ENCODE measurements around the gene ITGA2.
A peak's percentile ranks its signal among the peaks of the same experiment; 100 is the strongest.
"Not testable (repeated sequence)": the region's sequence is repeated elsewhere in the genome, so short reads cannot be mapped to it uniquely, and the experiment has no call there.

Gene ITGA2

DNA sequence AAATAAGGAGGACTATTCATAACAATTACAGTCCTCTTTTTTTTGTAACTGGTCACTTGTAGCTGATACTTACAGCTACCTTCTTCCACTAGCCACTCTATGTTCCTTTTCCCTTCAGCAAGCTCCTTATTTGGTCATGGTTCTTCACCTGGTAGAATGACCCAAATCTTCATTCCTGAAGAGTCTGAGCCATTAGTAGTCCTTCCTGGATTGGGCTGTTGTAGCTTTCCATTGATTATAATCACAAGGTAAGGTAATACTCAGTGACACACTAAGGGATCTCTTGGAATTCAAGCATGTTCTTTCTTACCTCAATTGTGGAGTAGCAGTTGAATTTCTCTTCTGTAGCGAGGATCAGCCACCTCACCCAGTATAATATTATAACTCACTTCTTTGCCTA is 25.5 kb upstream of the ITGA2 start:
- no peak for ATAC-seq
- TF ChIP-seq SNAI2 (CRISPR knock-in tag; IDR thresholded peaks at IDR 0.05), result no peak
- no peak for TF ChIP-seq ISL1 (CRISPR knock-in tag; IDR thresholded peaks at IDR 0.05)
- TF ChIP-seq, protein P1, sequence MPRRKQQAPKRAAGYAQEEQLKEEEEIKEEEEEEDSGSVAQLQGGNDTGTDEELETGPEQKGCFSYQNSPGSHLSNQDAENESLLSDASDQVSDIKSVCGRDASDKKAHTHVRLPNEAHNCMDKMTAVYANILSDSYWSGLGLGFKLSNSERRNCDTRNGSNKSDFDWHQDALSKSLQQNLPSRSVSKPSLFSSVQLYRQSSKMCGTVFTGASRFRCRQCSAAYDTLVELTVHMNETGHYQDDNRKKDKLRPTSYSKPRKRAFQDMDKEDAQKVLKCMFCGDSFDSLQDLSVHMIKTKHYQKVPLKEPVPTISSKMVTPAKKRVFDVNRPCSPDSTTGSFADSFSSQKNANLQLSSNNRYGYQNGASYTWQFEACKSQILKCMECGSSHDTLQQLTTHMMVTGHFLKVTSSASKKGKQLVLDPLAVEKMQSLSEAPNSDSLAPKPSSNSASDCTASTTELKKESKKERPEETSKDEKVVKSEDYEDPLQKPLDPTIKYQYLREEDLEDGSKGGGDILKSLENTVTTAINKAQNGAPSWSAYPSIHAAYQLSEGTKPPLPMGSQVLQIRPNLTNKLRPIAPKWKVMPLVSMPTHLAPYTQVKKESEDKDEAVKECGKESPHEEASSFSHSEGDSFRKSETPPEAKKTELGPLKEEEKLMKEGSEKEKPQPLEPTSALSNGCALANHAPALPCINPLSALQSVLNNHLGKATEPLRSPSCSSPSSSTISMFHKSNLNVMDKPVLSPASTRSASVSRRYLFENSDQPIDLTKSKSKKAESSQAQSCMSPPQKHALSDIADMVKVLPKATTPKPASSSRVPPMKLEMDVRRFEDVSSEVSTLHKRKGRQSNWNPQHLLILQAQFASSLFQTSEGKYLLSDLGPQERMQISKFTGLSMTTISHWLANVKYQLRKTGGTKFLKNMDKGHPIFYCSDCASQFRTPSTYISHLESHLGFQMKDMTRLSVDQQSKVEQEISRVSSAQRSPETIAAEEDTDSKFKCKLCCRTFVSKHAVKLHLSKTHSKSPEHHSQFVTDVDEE (CRISPR knock-in tag; IDR thresholded peaks at IDR 0.05), result no peak
- no peak for TF ChIP-seq ZNF70 (CRISPR knock-in tag; IDR thresholded peaks at IDR 0.05)
- TF ChIP-seq ZNF565 (CRISPR knock-in tag; conservative IDR thresholded peaks at IDR 0.05; ENCODE audit: low read depth), result no peak

DNA sequence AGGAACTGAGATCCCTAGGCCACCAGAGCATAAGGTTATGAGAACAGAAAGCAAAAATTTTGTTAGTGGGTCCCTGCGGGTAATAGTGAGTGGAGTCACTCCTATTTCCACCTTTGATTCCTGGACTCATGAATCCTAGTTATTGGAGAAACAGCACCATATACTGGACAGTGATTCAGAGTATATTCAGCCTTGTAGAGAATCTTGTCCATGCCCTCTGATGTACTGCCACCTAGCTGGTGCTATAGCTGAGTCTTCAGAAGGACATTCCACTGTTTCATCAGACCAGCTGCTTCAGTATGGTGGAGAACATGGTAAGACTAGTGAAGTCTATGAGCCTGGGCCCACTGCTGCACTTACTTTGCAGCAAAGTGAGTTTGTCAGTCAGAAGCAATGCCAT is 25.0 kb upstream of the ITGA2 start:
- peak; percentile 75 for ATAC-seq
- TF ChIP-seq, protein P1 (CRISPR knock-in tag; IDR thresholded peaks at IDR 0.05), result no peak
- TF ChIP-seq BACH2 (CRISPR knock-in tag; IDR thresholded peaks at IDR 0.05; ENCODE audit: borderline replicate concordance) (no peak), GLIS3 (CRISPR knock-in tag; IDR thresholded peaks at IDR 0.05) (no peak), ESRRG (CRISPR knock-in tag; IDR thresholded peaks at IDR 0.05) (no peak)
- TF ChIP-seq, protein P2, sequence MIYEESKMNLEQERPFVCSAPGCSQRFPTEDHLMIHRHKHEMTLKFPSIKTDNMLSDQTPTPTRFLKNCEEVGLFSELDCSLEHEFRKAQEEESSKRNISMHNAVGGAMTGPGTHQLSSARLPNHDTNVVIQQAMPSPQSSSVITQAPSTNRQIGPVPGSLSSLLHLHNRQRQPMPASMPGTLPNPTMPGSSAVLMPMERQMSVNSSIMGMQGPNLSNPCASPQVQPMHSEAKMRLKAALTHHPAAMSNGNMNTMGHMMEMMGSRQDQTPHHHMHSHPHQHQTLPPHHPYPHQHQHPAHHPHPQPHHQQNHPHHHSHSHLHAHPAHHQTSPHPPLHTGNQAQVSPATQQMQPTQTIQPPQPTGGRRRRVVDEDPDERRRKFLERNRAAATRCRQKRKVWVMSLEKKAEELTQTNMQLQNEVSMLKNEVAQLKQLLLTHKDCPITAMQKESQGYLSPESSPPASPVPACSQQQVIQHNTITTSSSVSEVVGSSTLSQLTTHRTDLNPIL (CRISPR knock-in tag; IDR thresholded peaks at IDR 0.05; ENCODE audit: low read depth), result no peak

DNA sequence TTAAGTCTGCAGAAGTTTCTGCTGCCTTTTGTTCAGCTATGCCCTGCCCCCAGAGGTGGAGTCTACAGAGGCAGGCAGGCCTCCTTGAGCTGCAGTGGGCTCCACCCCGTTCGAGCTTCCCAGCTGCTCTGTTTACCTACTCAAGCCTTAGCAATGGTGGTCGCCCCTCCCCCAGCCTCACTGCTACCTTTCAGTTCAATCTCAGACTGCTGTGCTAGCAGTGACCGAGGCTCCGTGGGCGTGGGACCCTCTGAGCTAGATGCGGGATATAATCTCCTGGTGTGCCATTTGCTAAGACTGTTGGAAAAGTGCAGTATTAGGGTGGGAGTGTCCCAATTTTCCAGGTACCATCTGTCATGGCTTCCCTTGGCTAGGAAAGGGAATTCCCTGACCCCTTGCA is 13.0 kb upstream of the ITGA2 start:
- not testable (repeated sequence) for ATAC-seq

DNA sequence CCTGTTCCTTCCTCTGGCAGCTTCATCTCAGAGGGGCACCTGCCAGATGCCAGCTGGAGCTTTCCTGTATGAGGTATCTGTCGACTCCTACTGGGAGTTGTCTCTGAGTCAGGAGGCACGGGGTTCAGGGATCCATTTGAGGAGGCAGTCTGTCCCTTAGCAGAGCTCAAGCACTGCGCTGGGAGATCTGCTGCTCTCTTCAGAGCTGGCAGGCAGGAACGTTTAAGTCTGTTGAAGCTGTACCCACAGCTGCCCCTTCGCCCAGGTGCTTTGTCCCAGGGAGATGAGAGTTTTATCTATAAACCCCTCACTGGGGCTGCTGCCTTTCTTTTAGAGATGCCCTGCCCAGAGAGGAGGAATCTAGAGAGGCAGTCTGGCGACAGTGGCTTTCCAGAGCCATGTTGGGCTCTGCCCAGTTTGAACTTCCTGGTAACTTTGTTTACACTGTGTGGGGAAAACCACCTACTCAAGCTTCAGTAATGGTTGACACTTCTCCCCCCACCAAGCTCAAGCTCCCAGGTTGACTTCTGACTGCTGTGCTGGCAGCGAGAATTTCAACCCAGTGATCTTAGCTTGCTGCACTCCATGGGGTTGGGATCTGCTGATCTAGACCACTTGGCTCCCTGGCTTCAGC is 11.8 kb upstream of the ITGA2 start:
- no peak for ATAC-seq
- TF ChIP-seq, protein P3, sequence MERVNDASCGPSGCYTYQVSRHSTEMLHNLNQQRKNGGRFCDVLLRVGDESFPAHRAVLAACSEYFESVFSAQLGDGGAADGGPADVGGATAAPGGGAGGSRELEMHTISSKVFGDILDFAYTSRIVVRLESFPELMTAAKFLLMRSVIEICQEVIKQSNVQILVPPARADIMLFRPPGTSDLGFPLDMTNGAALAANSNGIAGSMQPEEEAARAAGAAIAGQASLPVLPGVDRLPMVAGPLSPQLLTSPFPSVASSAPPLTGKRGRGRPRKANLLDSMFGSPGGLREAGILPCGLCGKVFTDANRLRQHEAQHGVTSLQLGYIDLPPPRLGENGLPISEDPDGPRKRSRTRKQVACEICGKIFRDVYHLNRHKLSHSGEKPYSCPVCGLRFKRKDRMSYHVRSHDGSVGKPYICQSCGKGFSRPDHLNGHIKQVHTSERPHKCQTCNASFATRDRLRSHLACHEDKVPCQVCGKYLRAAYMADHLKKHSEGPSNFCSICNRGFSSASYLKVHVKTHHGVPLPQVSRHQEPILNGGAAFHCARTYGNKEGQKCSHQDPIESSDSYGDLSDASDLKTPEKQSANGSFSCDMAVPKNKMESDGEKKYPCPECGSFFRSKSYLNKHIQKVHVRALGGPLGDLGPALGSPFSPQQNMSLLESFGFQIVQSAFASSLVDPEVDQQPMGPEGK (CRISPR knock-in tag; IDR thresholded peaks at IDR 0.05; ENCODE audit: borderline replicate concordance), result no peak
- TF ChIP-seq ZNF565 (CRISPR knock-in tag; conservative IDR thresholded peaks at IDR 0.05; ENCODE audit: low read depth), result no peak
- TF ChIP-seq, protein P4, sequence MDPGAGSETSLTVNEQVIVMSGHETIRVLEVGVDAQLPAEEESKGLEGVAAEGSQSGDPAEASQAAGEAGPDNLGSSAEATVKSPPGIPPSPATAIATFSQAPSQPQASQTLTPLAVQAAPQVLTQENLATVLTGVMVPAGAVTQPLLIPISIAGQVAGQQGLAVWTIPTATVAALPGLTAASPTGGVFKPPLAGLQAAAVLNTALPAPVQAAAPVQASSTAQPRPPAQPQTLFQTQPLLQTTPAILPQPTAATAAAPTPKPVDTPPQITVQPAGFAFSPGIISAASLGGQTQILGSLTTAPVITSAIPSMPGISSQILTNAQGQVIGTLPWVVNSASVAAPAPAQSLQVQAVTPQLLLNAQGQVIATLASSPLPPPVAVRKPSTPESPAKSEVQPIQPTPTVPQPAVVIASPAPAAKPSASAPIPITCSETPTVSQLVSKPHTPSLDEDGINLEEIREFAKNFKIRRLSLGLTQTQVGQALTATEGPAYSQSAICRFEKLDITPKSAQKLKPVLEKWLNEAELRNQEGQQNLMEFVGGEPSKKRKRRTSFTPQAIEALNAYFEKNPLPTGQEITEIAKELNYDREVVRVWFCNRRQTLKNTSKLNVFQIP (CRISPR knock-in tag; IDR thresholded peaks at IDR 0.05; ENCODE audit: borderline replicate concordance, low read depth), result no peak
- TF ChIP-seq ZFP3 (CRISPR knock-in tag; IDR thresholded peaks at IDR 0.05), result no peak
- TF ChIP-seq ISL1 (CRISPR knock-in tag; IDR thresholded peaks at IDR 0.05), result no peak
- TF ChIP-seq, protein P5, sequence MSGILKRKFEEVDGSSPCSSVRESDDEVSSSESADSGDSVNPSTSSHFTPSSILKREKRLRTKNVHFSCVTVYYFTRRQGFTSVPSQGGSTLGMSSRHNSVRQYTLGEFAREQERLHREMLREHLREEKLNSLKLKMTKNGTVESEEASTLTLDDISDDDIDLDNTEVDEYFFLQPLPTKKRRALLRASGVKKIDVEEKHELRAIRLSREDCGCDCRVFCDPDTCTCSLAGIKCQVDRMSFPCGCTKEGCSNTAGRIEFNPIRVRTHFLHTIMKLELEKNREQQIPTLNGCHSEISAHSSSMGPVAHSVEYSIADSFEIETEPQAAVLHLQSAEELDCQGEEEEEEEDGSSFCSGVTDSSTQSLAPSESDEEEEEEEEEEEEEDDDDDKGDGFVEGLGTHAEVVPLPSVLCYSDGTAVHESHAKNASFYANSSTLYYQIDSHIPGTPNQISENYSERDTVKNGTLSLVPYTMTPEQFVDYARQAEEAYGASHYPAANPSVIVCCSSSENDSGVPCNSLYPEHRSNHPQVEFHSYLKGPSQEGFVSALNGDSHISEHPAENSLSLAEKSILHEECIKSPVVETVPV (CRISPR knock-in tag; IDR thresholded peaks at IDR 0.05), result no peak
- no peak for TF ChIP-seq PPARA (CRISPR knock-in tag; IDR thresholded peaks at IDR 0.05; ENCODE audit: borderline replicate concordance)
- TF ChIP-seq ZNF8 (CRISPR knock-in tag; IDR thresholded peaks at IDR 0.05), result no peak

Data from SK-N-SH treated with all-trans-retinoic acid at 6 μM for 48 hours (cell line).